Activated T-cell treated with anti-CD3 and anti-CD28 coated beads, Interleukin-2, amount 50 U/mL, for 48 hours (primary cell): ENCODE measurements around the gene HDAC11.
"Not testable (repeated sequence)": the region's sequence is repeated elsewhere in the genome, so short reads cannot be mapped to it uniquely, and the experiment has no call there.

ENCODE experiments used
- DNase-seq, 2 experiments: peaks; one replicate each; pipeline ENCODE4 v3.0.0-alpha.2; 2020

The HDAC11 gene

DNA sequence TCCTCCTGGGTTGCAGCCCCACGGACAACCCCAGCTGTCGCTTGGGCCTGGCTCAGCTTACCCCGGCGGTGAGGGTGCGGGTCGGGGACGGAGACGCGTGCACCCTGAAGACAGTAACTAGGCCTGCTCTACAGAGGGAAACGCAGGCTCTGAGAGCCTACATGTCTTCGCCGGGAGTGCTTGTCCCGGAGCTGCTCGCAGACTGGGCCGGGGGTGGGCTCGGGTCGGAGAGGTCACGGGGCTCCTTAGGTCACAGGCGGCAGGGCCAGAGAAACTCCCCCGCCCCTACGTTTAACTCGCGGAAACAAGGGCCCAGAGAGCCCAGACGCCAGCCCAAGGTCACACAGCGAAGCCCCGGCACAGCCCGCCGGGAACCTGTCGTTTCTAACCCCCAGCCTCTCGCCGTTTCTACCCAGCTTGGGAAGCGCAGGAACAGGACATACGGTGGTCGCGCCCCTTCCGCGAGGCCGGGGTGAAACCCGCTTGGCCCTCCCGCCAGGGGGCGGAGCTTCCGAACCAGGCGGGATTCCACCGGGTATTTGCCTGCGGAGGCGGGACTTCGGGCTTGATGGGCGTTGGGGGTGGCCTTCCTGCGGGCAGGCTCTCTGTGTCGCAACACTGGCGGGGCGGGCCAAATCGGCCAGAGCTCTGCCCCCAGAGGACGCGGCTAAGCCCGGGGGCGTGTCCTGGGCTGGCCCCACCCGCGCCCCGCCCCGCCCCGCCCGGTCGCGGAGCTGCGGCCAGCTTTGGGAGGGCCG, at the start of gene HDAC11:
Gene HDAC11, plus strand, starts transcription at position 725 of the 758 bp plus-strand sequence. CDS start 42 bp downstream, outside the sequence.
- peak; percentile 96 to 98 for DNase-seq

DNA sequence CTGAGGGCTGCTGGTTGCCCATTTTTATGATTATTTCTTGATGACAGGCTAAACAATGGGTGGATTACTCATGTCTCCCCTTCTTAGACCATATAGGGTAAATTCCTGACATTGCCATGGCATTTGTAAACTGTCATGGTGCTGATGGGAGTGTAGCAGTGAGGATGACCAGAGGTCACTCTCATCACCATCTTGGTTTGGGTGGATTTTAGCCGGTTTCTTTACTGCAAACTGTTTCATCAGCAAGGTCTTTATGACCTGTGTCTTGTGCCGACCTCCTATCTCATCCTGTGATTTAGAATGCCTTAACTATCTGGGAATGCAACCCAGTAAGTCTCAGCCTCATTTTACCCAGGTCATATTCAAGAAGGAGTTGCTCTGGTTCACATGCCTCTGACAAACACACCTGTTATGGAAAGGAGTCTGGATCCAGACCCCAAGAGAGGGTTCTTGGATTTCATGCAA, 49.7 kb upstream of the HDAC11 start:
- DNase-seq: not testable (repeated sequence)

- DNase-seq: no peak
Measured at GRCh38 chr3:13432093-13432492, 48.0 kb upstream of the HDAC11 start.

GRCh38 chr3:13433912-13434311, 46.2 kb upstream of the HDAC11 start:
- no peak for DNase-seq

GRCh38 chr3:13436213-13436612, 43.9 kb upstream of the HDAC11 start:
- not testable (repeated sequence) for DNase-seq

GRCh38 chr3:13440204-13440817, 39.8 kb upstream of the HDAC11 start:
- DNase-seq: no peak

DNA sequence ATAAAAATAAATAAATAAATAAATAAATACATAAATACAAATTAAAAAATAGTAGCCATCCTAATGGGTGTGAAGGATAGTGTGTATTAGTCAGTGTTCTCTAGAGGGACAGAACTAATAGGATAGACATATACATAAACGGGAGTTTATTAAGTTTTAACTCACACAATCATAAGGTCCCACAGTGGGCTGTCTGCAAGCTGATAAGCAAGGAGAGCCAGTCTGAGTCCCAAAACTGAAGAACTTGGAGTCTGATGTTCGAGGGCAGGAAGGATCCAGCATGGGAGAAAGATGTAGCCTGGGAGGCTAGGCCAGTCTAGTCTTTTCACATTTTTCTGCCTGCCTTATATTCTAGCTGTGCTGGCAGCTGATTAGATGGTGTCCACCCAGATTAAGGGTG, 37.2 kb upstream of the HDAC11 start:
- not testable (repeated sequence) for DNase-seq

DNA sequence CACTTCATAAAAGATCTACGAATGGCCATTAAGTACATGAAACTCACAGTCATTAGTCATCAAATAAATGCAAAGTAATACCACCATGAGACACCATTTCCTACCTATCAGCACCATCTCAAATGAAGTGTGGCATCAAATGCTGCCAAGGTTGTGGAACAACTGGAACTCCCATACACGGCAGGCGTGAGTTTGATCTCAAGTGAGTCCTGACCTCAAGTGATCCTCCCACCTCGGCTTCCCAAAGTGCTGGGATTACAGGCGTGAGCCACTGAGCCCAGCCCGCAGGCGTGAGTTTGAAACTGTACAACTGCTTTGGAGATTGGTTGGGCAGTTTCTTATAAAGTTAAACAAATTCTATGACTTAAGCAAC, 28.8 kb upstream of the HDAC11 start:
- DNase-seq: peak in 1 of 2 experiments; percentile 64

- DNase-seq: peak; percentile 43 to 46
Measured at GRCh38 chr3:13452490-13453335, 27.4 kb upstream of the HDAC11 start.

DNA sequence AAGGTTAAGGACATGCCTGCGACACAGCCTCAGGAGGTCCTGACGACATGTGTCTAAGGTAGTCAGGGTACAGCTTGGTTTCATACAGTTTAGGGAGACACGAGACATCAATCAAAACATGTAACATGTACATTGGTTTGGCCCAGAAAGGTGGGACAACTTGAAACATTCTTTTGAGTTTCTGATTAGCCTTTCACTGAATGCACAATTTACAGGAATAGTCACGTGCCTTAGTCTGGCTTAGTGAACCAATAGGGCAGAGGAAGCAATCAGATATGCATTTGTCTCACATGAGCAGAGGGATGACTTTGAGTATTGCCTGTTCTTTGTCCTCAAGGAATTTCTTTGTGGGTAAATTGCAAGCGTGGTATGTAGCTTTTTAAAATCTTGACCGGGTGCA, 24.5 kb upstream of the HDAC11 start:
- no peak for DNase-seq

DNA sequence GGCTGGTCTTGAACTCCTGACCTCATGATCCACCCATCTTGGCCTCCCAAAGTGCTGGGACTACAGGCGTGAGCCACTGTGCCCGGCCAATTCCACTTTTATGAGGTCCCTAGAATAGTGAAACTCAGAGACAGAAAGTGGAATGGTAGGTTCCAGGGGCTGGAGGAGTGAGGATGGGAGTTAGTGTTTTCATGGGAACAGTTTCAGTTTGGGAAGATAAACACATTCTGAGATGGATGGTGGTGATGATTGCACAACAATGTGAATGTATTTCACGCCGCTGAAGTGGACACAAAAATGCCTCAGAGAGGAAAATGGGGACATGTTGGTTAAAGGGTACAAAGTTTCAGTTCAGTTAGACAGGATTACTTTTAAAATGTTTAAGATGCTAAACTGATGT, 22.5 kb upstream of the HDAC11 start:
- no peak for DNase-seq

DNA sequence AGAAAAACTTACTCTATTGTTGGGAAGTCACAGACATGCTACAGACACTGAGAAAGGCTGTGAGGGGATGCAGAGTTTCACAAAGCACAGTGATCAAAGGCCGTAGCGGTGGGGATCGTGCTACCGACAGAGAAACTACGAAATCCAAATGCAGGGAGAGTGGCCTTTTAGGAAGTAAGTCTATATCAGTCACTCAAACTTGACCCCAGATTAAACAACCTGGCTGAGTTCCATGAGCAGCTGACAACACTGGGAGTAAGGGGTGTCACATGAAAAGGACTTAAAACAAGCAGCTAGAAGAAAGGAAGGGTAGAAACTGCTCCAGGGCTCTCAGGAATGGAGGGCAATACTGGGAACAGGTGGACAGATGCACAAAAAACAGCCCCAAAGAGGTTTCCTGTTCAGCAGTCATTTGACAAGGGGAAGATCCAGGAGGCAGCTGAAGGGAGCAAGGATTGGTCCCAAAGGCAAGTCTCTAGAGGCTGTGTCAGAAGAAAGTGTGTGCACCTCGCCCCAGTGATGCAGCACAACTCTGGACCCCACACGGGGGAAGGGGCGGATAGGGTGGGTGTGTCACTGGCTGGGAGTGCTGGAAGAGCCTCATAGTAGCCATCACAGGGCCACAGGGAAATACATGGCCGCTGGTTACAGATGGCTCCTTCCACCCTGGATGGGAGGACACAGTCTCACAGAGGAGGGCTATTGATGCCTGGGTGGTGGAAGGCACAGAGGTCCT, 20.3 kb upstream of the HDAC11 start:
- no peak for DNase-seq

DNA sequence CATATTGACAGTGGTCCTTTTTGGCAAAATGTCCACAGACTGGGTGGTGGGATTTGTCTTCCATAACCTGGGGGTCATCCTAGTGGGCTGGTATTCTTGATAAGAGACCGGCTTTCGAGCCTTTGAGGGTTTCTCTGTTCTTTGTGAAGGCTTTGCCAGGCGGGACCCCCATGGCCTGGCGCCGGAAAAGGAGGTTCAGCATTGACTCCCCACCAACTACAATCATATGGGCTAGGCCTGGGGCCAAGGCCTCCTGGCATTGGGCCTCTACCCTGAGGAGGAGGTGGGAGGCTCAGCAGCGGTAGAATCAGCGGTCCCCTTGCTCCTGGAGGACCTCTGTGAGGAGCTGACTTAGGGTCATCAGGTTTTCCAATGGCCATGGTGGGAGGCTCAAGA, 19.8 kb upstream of the HDAC11 start:
- no peak for DNase-seq

GRCh38 chr3:13461169-13462124, 18.7 kb upstream of the HDAC11 start:
- peak; percentile 87 for DNase-seq

DNA sequence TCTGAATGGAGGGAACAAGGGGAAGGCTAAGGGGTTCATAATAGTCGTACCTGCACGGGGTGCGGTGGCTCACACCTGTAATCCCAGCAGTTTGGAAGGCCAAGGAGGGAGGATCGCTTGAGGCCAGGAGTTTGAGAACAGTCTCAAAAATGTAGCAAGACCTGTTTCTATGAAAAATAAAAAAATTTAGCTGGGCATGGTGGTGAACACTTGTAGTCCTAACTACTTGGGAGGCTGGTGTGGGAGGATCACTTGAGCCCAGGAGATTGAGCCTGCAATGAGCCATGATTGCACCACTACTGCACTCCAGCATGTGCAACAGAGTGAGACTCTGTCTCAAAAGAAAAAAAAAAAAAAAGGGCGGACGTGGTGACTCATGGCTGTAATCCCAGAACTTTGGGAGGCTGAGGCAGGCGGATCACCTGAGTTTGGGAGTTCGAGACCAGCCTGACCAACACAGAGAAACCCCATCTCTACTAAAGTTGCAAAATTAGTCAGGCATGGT, 17.9 kb upstream of the HDAC11 start:
- DNase-seq: no peak

DNA sequence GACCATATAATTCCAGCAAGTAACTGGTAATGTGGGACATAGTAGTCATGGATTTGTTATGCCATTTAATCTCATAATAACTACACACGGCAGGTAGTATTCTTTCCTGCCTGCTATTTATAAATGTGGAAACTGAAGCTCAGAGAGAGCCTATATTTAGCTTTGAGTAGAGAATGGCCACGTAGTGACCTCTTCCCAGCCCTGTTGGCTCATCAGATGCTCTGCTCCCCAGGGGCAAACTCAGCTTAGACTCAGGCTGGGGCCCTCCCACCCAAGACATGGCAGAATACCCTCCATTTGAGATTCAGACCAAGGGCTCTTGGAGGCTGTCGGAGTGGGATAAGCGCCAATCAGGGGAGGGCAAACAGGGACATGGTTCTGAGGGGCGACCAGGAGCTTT, 17.3 kb upstream of the HDAC11 start:
- DNase-seq: no peak

DNA sequence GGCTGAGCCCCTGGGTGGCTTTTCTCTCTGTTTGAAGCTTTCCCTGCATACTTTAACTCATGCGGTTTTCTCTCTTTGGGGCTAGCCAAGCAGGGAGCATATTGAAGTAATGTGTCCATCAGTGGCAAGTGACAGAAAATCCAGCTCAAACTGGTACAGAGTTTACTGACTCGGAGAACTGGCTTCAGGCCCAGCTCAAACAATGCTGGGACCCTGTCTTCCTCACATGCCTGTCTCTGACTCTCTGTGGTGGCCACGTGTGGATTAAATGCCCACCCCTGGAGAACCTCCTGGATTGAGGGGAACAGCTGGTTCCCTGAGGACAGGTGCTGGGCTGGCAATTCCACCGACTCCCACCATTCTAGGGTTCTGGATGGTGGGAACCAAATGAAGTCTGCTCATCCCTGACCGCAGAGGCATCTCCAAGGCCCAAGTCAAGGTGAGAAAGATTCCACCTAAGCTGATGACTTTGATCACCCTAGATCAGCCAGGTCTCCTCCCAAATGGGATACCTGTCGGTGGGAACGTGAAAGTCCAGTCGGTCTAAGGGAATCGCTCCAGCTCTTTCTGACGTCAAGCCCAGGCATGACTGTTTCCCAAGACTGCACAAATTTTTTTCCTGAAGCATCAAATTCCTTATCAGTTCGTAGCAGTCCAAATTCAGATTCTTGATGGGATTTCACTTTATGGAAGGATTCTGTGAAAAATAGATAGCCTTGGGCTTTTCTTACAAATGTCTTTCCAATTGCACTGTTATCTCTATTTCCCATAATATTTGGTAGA, 16.3 kb upstream of the HDAC11 start:
- DNase-seq: no peak

DNA sequence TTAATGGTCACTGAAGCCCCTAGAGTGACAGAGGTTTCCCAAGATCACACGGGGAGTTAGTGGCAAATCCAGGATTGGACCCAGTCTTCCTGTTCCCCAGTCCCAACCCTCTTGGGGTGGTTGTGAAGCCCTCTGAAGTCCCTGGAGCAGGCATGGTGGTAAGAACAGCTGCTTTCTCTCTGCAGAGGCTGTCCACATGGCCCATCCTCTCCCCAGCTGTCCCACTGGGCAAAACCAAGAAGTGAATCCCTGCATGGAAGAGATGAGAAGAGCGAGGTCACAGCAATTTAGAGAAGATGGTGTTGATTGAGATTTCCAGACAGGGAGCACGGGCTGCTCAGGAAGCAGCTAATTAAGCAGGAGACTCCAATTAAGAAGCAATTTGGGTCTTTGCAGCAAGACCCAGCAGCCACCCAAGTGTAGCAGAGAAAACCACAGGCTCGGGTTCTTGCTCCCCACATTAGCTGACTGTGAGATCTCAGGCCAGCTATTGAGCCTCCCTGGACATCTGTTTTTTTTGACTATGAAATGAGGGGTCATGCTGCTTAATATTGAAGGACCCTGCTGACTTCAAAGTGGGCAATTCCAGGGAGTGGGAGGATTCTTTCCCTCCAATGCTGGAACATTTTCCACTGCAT, 14.8 kb upstream of the HDAC11 start:
- DNase-seq: no peak

GRCh38 chr3:13466781-13467180, 13.3 kb upstream of the HDAC11 start:
- no peak for DNase-seq
